ENCODE data around the gene GCA. TPM values are rescaled to one million over a fixed set of nuclear protein-coding genes. Genes with fewer than 3 reads are reported as not detected.

GCA gene
- polyA plus RNA-seq, 10 donors = 8.1 to 18.8 (median 13.2) TPM

- peak in 1 of 3 donors; percentile 2 for DNase-seq
Observed at GRCh38 chr2:162403884-162404283, 60.0 kb downstream of the GCA start.

Other genes with a start within 250 kb of the GCA start
- gene GCG, start 191.9 kb upstream of the GCA start, polyA plus RNA-seq (ENCODE audit: insufficient read length in 10 of 10) = 10 to 100 TPM in 7 of 10 donors, 1 to 10 TPM in 3; 4.7 to 52.4 (median 12.9) TPM
- 100 to 1,000 TPM in 2 of 10 donors, 10 to 100 TPM in 8; 66.8 to 131 (median 76.9) TPM for gene FAP, start 100.7 kb upstream of the GCA start, polyA plus RNA-seq (ENCODE audit: insufficient read length in 10 of 10)
- gene IFIH1, start 25.4 kb upstream of the GCA start, polyA plus RNA-seq (ENCODE audit: insufficient read length in 10 of 10) = 1 to 10 TPM; 2.2 to 4.3 (median 3.1) TPM

All from muscle of back (tissue), 11 donors.